GM08714 (cell line): ENCODE data around the gene SLC22A16.

Experiments used
- H3K4me3 ChIP-seq: fragments of 200-500 bp; sonication (Bioruptor generic); 2 replicates; pipeline ENCODE4 v1.5.1; 2014; ENCODE audit warnings: mild to moderate bottlenecking, low read length, inconsistent platforms
- ZNF274 ChIP-seq: IDR thresholded peaks from 2 replicates; pipeline ENCODE4 v1.6.1; 2012; ENCODE audit warnings: mild to moderate bottlenecking, low read depth, low read length

The SLC22A16 gene

DNA sequence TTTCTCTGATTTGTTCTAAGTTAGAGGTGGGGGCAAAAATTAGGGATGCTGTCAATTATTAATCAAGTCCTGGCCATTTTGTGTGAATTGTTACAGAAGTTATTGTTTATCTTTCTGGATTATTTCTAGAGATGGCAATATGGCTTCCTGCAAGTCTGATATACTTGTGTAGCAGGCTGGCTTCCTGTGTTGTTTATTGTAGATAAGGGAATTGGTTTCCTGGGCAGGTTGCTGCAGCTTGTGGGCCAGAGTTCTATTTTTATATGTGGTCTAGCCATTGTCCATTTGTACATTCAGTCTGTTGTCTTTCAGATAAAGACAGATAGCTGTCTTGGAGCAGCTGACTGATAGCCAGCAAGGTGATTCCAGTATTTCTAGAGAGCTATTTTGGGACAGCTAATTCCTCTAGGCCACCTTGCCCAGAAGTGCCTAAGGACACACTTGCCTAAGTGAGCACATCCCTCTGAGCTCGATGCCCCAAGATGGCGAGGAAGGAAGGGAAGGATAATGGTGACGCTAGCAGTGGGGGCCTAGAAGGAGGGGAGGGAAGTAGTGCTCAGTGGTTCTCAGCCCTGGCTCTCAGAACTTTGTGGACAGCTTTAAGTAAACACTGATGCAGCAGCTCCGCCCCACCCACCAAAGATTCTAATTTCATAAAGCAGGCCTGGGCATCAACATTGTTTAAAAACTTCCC lies 86.6 kb downstream of the SLC22A16 start:
- no peak overlapping the region for H3K4me3 ChIP-seq
- TF ChIP-seq ZNF274, result no peak

DNA sequence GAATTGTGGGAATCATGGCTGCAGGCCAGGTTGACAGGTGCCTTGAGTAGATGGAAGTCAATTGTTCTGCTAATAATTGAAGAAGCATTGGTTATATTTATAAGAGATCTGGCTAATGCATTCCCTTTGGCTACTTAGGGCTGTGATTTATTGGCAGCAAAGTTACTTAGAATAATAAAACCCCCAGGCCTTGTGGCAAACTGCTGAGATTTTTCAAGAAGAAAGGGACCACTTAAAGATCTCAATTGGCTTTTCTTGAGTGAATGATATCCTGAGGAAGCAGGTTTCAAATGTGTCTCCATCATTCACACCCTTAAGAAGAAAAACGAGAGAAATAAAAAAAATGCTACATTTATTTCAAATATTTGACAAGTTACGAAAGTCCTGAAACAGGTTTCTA lies 88.4 kb downstream of the SLC22A16 start:
- no peak for TF ChIP-seq ZNF274
- H3K4me3 ChIP-seq, result no peak overlapping the region

DNA sequence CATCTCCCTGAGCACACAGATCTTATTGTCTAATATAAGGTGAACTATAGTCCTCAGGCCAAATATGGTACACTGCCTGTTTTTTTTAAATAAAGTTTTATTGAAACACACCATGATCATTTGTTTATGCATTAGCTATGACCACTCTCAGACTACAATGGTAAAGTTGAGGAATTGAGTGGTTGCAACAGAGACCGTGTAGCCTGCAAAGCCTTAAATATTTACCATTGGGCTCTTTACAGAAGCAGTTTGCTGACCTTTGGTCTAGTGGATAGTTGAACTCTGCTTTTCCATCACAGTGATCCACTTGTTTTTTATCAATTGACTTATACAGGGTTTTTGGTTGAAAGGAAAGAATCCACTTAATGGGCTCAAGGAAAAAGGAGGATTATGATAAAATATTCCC lies 91.0 kb downstream of the SLC22A16 start:
- H3K4me3 ChIP-seq, result no peak overlapping the region
- TF ChIP-seq ZNF274, result no peak

DNA sequence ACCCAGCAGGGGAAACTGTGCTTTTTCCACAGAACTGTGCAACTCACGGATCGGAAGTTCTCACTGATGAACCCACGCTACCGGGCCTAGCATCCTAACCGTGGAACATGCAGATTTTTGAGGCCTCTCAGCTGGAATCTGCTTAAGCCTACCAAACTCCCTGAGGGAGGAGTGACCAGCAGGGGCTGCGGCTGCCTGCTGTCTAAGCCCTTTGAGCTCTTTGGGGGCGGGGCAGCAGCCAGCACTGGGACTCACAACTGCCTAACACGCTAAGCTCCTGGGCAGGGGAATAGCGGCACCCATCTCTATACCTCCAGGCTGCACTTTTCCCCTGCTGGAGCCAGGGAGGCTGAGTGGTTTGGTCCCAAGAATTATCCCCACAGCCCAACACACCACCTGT lies 97.9 kb downstream of the SLC22A16 start:
- no peak overlapping the region for H3K4me3 ChIP-seq
- TF ChIP-seq ZNF274, result no peak
